Measurements from ENCODE around the gene PRR32.

- TF ChIP-seq CTCF (conservative IDR thresholded peaks at IDR 0.05; ENCODE audit: low read length) (peak; percentile 48), EZH2phosphoT487 (IDR thresholded peaks at IDR 0.05; ENCODE audit: borderline replicate concordance) (no peak)
These were observed 49.4 kb upstream of the PRR32 start for GRCh38 chrX:126770179-126770578.
